ENCODE results near the gene KCMF1. TPM values are rescaled to one million over a fixed set of nuclear protein-coding genes. Genes with fewer than 3 reads are reported as not detected.

Gene KCMF1
- polyA plus RNA-seq, 1 of the 3 experiments (the other 2 are of a cell fraction) = 37.0 TPM

DNA sequence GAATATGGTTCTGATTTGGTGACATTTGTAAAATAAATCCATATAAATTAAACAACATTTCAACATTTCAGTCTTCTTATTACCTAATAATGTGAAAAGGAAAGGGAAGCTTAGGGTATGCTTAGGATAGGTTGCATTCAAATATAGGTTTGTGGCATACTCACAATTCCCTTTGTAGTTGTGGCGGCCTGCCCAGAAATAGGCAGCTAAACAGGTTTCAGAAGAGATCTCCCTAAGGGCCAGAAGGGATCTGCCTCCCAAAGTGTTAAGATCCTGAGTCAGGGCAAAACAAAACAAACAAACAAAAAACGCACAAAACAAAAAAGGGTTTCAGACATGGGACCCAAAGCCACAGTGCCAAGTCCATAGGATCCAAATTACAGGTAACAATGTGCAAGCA lies 120.9 kb downstream of the KCMF1 start:
- Histone ChIP-seq H3K79me2 (ENCODE audit: insufficient read depth) (no peaks in the 10 kb centered on the region), H3K9ac (no peak overlapping the region), H3K4me3 (ENCODE audit: low read depth in 2 of 2, low read length in 1 of 2) (no peak overlapping the region), H2AFZ (ENCODE audit: low read depth) (no peak overlapping the region), H3K4me1 (ENCODE audit: control insufficient read depth in 1 of 2, insufficient read depth in 2 of 2, low read depth in 1 of 2, low read length in 1 of 2) (no peaks in the 10 kb centered on the region), H3K36me3 (replicated peaks in 1 of 2; ENCODE audit: control insufficient read depth in 1 of 2, insufficient read depth in 2 of 2, low read length in 1 of 2) (no peaks in the 10 kb centered on the region), H3K9me3 (no peaks in the 10 kb centered on the region), H3K27me3 (ENCODE audit: insufficient read depth) (peaks cover 25% of the 10 kb centered on the region; the same call in 1 of the 2 replicates), H3F3A (replicated peaks; ENCODE audit: insufficient read depth) (no peaks in the 10 kb centered on the region), H4K20me1 (ENCODE audit: insufficient read depth) (no peaks in the 10 kb centered on the region), H3K9me2 (no peaks in the 10 kb centered on the region), H3K27ac (ENCODE audit: low read depth in 2 of 2, low read length in 1 of 2) (no peak overlapping the region), H3K4me2 (no peak overlapping the region)
- DNase-seq = no peak
- ChIA-PET CTCF (interaction anchor here (0.8 to 4.0 kb wide), 2 partner anchors 25 to 208 kb away, joined by 3 to 16 read pairs; no protein-coding TSS in a partner anchor), POLR2A (no interaction called here)
- 50% methylated on average over 2 of the region's 2 CpGs for WGBS (ENCODE audit: low lambda C conversion rate)
- TF ChIP-seq YY1 (IDR thresholded peaks at IDR 0.05; ENCODE audit: low read depth) (no peak), GABPA (IDR thresholded peaks at IDR 0.05; ENCODE audit: low read depth) (no peak), MXI1 (IDR thresholded peaks at IDR 0.05; ENCODE audit: low read depth, low read length) (no peak), CTCF (IDR thresholded peaks at IDR 0.05) (no peak), SMC3 (IDR thresholded peaks at IDR 0.05; ENCODE audit: low read depth, low read length) (no peak)
- TF ChIP-seq, protein P1, sequence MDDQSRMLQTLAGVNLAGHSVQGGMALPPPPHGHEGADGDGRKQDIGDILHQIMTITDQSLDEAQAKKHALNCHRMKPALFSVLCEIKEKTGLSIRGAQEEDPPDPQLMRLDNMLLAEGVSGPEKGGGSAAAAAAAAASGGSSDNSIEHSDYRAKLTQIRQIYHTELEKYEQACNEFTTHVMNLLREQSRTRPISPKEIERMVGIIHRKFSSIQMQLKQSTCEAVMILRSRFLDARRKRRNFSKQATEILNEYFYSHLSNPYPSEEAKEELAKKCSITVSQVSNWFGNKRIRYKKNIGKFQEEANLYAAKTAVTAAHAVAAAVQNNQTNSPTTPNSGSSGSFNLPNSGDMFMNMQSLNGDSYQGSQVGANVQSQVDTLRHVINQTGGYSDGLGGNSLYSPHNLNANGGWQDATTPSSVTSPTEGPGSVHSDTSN (IDR thresholded peaks at IDR 0.05) = no peak
- TF ChIP-seq, protein P2, sequence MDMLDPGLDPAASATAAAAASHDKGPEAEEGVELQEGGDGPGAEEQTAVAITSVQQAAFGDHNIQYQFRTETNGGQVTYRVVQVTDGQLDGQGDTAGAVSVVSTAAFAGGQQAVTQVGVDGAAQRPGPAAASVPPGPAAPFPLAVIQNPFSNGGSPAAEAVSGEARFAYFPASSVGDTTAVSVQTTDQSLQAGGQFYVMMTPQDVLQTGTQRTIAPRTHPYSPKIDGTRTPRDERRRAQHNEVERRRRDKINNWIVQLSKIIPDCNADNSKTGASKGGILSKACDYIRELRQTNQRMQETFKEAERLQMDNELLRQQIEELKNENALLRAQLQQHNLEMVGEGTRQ (IDR thresholded peaks at IDR 0.05; ENCODE audit: borderline replicate concordance, low read depth, low read length) = no peak

- no peaks in the 10 kb centered on the region for H3K9me2 ChIP-seq
- H3K9ac ChIP-seq = no peak overlapping the region
- WGBS (ENCODE audit: low lambda C conversion rate) = 56% methylated on average over 2 of the region's 2 CpGs
- H3K4me2 ChIP-seq = no peak overlapping the region
- no peak overlapping the region for H3K4me3 ChIP-seq (ENCODE audit: low read depth in 2 of 2, low read length in 1 of 2)
- H3K4me1 ChIP-seq (ENCODE audit: control insufficient read depth in 1 of 2, insufficient read depth in 2 of 2, low read depth in 1 of 2, low read length in 1 of 2) = no peaks in the 10 kb centered on the region
- no peak for DNase-seq
- no peaks in the 10 kb centered on the region for H3K79me2 ChIP-seq (ENCODE audit: insufficient read depth)
- H3K36me3 ChIP-seq (replicated peaks in 1 of 2; ENCODE audit: control insufficient read depth in 1 of 2, insufficient read depth in 2 of 2, low read length in 1 of 2) = no peaks in the 10 kb centered on the region
- peaks cover 3% of the 10 kb centered on the region for H3F3A ChIP-seq (replicated peaks; ENCODE audit: insufficient read depth)
- no peaks in the 10 kb centered on the region for H4K20me1 ChIP-seq (ENCODE audit: insufficient read depth)
- H2AFZ ChIP-seq (ENCODE audit: low read depth) = no peak overlapping the region
- H3K27me3 ChIP-seq (ENCODE audit: insufficient read depth) = peaks cover 15% of the 10 kb centered on the region; the same call in 1 of the 2 replicates
- H3K27ac ChIP-seq (ENCODE audit: low read depth in 2 of 2, low read length in 1 of 2) = no peak overlapping the region
- ChIA-PET CTCF (interaction anchor here (0.7 kb wide), 1 partner anchor 205 kb away, joined by 4 read pairs; no protein-coding TSS in a partner anchor), POLR2A (no interaction called here)
- H3K9me3 ChIP-seq = no peaks in the 10 kb centered on the region
- TF ChIP-seq, protein P2 (IDR thresholded peaks at IDR 0.05; ENCODE audit: borderline replicate concordance, low read depth, low read length) = no peak
- no peak for TF ChIP-seq ELF1 (IDR thresholded peaks at IDR 0.05)
- no peak for TF ChIP-seq NFIC (IDR thresholded peaks at IDR 0.05; ENCODE audit: borderline replicate concordance)
- TF ChIP-seq NRF1 (IDR thresholded peaks at IDR 0.05; ENCODE audit: low read depth, low read length) = no peak
- TF ChIP-seq SIN3A (IDR thresholded peaks at IDR 0.05; ENCODE audit: borderline replicate concordance, low read depth, low read length) = no peak
- no peak for TF ChIP-seq YY1 (IDR thresholded peaks at IDR 0.05; ENCODE audit: low read depth)
- no peak for TF ChIP-seq SMC3 (IDR thresholded peaks at IDR 0.05; ENCODE audit: low read depth, low read length)
- no peak for TF ChIP-seq MXI1 (IDR thresholded peaks at IDR 0.05; ENCODE audit: low read depth, low read length)
- TF ChIP-seq MEF2A (IDR thresholded peaks at IDR 0.05; ENCODE audit: borderline replicate concordance, low read depth) = no peak
- TF ChIP-seq CHD2 (IDR thresholded peaks at IDR 0.05; ENCODE audit: low read length, partially characterized antibody) = no peak
- no peak for TF ChIP-seq USF1 (IDR thresholded peaks at IDR 0.05; ENCODE audit: borderline replicate concordance, low read depth)
- no peak for TF ChIP-seq TEAD4 (IDR thresholded peaks at IDR 0.05; ENCODE audit: borderline replicate concordance, insufficient read depth)
- no peak for TF ChIP-seq TAF1 (IDR thresholded peaks at IDR 0.05; ENCODE audit: borderline replicate concordance, low read depth, low read length)
- TF ChIP-seq, protein P3, sequence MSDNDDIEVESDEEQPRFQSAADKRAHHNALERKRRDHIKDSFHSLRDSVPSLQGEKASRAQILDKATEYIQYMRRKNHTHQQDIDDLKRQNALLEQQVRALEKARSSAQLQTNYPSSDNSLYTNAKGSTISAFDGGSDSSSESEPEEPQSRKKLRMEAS (IDR thresholded peaks at IDR 0.05; ENCODE audit: low read depth) = no peak
- no peak for TF ChIP-seq GATA2 (CRISPR knock-in tag; IDR thresholded peaks at IDR 0.05)
- TF ChIP-seq, protein P1 (IDR thresholded peaks at IDR 0.05) = no peak
- no peak for TF ChIP-seq IRF3 (IDR thresholded peaks at IDR 0.05; ENCODE audit: low read depth, low read length)
These were observed 124.1 kb downstream of the KCMF1 start for GRCh38 chr2:85095094-85095493.
